Measurements from ENCODE around the gene OCA2.

GRCh38 chr15:27764339-27764738, 334.8 kb downstream of the OCA2 start:
- TF ChIP-seq, protein P1, sequence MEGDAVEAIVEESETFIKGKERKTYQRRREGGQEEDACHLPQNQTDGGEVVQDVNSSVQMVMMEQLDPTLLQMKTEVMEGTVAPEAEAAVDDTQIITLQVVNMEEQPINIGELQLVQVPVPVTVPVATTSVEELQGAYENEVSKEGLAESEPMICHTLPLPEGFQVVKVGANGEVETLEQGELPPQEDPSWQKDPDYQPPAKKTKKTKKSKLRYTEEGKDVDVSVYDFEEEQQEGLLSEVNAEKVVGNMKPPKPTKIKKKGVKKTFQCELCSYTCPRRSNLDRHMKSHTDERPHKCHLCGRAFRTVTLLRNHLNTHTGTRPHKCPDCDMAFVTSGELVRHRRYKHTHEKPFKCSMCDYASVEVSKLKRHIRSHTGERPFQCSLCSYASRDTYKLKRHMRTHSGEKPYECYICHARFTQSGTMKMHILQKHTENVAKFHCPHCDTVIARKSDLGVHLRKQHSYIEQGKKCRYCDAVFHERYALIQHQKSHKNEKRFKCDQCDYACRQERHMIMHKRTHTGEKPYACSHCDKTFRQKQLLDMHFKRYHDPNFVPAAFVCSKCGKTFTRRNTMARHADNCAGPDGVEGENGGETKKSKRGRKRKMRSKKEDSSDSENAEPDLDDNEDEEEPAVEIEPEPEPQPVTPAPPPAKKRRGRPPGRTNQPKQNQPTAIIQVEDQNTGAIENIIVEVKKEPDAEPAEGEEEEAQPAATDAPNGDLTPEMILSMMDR (IDR thresholded peaks at IDR 0.05; ENCODE audit: insufficient read depth, low read length, poor library complexity, severe bottlenecking) = no peak
- TF ChIP-seq EZH2phosphoT487 (conservative IDR thresholded peaks at IDR 0.05; ENCODE audit: low read length) = no peak
